ENCODE data around the gene IGF2BP2. TPM values are rescaled to one million over a fixed set of nuclear protein-coding genes. Genes with fewer than 3 reads are reported as not detected.

IGF2BP2 gene
- total and polyA plus RNA-seq, 2 of the 13 experiments (the other 11 are each of a cell fraction or from before 2014, with no cell fraction given) = 6.5 to 46.0 TPM

DNA sequence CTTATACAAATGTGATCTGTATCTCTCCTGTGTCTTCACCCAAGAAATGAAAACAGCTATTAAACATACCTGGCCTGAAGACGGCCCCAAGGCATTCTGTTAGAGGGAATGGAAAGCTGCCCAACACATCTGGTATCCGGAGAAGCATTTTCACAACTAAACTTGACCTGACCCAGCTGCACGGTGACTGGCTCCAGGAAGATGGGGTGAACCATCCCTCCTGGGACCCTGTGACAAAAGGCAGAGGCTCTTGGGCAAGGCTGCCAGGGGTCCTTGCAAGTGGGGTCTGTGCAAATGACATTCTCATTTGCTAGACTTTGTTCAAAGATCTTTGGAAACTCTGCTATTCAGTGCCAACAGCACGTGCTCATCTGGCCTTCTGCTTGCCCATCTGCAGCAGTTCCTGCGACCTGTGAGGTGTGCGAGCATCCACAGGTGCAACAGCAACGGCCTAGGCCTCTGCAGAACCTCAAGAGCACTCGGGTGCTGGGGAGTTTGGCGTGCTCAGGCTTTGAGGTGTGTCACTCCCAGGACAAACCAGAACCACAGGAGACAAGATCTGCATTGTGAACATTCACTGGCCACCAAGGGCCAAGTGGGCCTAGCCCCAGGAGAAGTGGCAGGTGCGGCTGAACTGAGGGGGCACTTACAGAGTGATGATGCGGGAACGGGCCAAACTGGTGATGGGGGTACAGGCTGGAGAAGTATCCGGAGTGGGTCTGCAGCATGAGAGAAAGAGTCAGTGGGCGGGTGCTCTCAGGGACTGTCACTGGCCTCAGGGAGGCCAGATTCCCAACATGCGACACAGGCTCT lies 166.9 kb downstream of the IGF2BP2 start:
- intact Hi-C loops (cut with micrococcal nuclease; ENCODE audit: unreplicated experiment) = no loop called here
- FAIRE-seq (no peak), ATAC-seq (no peak), DNase-seq (ENCODE audit: low spot score) (no peak)
- Histone ChIP-seq H3K36me3 (replicated peaks in 1 of 2; ENCODE audit: control insufficient read depth in 1 of 2, insufficient read depth in 2 of 2, low read length in 2 of 2) (peaks cover 32 to 57% of the 10 kb centered on the region in 2 experiments), H3K79me2 (ENCODE audit: insufficient read depth, low read length) (no peaks in the 10 kb centered on the region), H3K4me3 (replicated peaks in 1 of 3; ENCODE audit: insufficient read depth in 1 of 3, low read depth in 2 of 3, low read length in 3 of 3) (no peak overlapping the region), H4K20me1 (ENCODE audit: insufficient read depth, low read length) (no peaks in the 10 kb centered on the region), H3K27me3 (ENCODE audit: control insufficient read depth in 1 of 2, insufficient read depth in 2 of 2, low read length in 2 of 2) (no peaks in the 10 kb centered on the region), H3K9me3 (ENCODE audit: low read length) (no peaks in the 10 kb centered on the region), H3K27ac (ENCODE audit: extremely low read length, insufficient read depth, low read length) (no peak overlapping the region), H3K4me2 (ENCODE audit: low read depth, low read length) (no peak overlapping the region), H3K4me1 (ENCODE audit: insufficient read depth, low read length) (no peaks in the 10 kb centered on the region), H3K9ac (ENCODE audit: insufficient read depth, low read depth, low read length) (no peak overlapping the region), H2AFZ (ENCODE audit: low read length) (no peak overlapping the region)
- ChIA-PET POLR2A (no interaction called here), CTCF (ENCODE audit: low intra/inter-chr PET ratio, low total read pairs) (no interaction called here)
- no TSS peak for BruUV-seq (replicated peaks)
- TF ChIP-seq RFXAP (CRISPR knock-in tag; IDR thresholded peaks at IDR 0.05; ENCODE audit: borderline replicate concordance) (no peak), GLI4 (CRISPR knock-in tag; IDR thresholded peaks at IDR 0.05; ENCODE audit: borderline replicate concordance) (no peak), ZSCAN20 (CRISPR knock-in tag; IDR thresholded peaks at IDR 0.05; ENCODE audit: borderline replicate concordance) (no peak), AGO2 (optimal IDR thresholded peaks at IDR 0.05; ENCODE audit: low read depth, low read length) (peak; percentile 75), NKX3-1 (CRISPR knock-in tag; IDR thresholded peaks at IDR 0.05) (no peak)
- 99% methylated on average over 14 of the region's 15 CpGs for WGBS (ENCODE audit: low lambda C conversion rate)
- in situ Hi-C loops (cut with HindIII; ENCODE audit: extremely low pct_ligation_motif_present, low pct_unique_long_range_greater_than_20kb) = loop anchor here (10.0 kb wide), 1 partner anchor 247 kb away; no protein-coding TSS in a partner anchor

DNA sequence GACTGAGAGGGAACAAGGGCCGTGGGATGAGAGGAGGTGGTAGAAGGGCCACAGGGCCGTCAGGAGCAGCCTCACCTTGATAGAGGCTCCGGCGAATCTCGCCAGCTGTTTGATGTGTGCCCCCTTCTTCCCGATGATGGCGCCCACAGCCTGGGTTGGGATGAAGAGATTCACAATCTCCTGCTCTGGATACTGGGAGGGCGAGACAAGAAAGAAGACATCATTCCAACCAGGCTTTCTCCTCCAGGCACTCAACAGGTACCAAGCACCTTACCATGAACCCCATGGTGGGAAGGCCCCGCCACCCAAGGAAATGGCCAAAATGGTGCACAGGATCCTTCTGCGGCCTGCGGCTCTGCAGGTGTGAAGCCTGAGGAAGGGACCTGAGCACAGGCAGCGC lies 167.6 kb downstream of the IGF2BP2 start:
- Histone ChIP-seq H3K36me3 (replicated peaks in 1 of 2; ENCODE audit: control insufficient read depth in 1 of 2, insufficient read depth in 2 of 2, low read length in 2 of 2) (peaks cover 36 to 60% of the 10 kb centered on the region in 2 experiments), H3K27me3 (ENCODE audit: control insufficient read depth in 1 of 2, insufficient read depth in 2 of 2, low read length in 2 of 2) (no peaks in the 10 kb centered on the region), H3K79me2 (ENCODE audit: insufficient read depth, low read length) (no peaks in the 10 kb centered on the region), H3K4me1 (ENCODE audit: insufficient read depth, low read length) (no peaks in the 10 kb centered on the region), H2AFZ (ENCODE audit: low read length) (no peak overlapping the region), H3K4me3 (replicated peaks in 1 of 3; ENCODE audit: insufficient read depth in 1 of 3, low read depth in 2 of 3, low read length in 3 of 3) (no peak overlapping the region), H3K4me2 (ENCODE audit: low read depth, low read length) (no peak overlapping the region), H3K27ac (ENCODE audit: extremely low read length, insufficient read depth, low read length) (no peak overlapping the region), H4K20me1 (ENCODE audit: insufficient read depth, low read length) (no peaks in the 10 kb centered on the region), H3K9ac (ENCODE audit: insufficient read depth, low read depth, low read length) (no peak overlapping the region), H3K9me3 (ENCODE audit: low read length) (no peaks in the 10 kb centered on the region)
- DNase-seq (ENCODE audit: low spot score) (no peak), ATAC-seq (no peak), FAIRE-seq (no peak)
- intact Hi-C loops (cut with micrococcal nuclease; ENCODE audit: unreplicated experiment) = no loop called here
- POLR2A ChIA-PET = no interaction called here
- 98% methylated on average over 7 of the region's 12 CpGs for WGBS (ENCODE audit: low lambda C conversion rate)
- in situ Hi-C loops (cut with HindIII; ENCODE audit: extremely low pct_ligation_motif_present, low pct_unique_long_range_greater_than_20kb) = loop anchor here (10.0 kb wide), 1 partner anchor 248 kb away; no protein-coding TSS in a partner anchor
- CTCF ChIA-PET (ENCODE audit: low intra/inter-chr PET ratio, low total read pairs) = no interaction called here
- BruUV-seq (replicated peaks) = no TSS peak
- TF ChIP-seq ZNF768 (CRISPR knock-in tag; IDR thresholded peaks at IDR 0.05) (no peak), SOX5 (CRISPR knock-in tag; IDR thresholded peaks at IDR 0.05; ENCODE audit: borderline replicate concordance) (no peak), ATF7 (IDR thresholded peaks at IDR 0.05) (no peak), ATF7 (CRISPR knock-in tag; IDR thresholded peaks at IDR 0.05) (no peak), ZNF713 (CRISPR knock-in tag; IDR thresholded peaks at IDR 0.05) (no peak), ZNF124 (CRISPR knock-in tag; IDR thresholded peaks at IDR 0.05) (no peak), ZNF232 (CRISPR knock-in tag; IDR thresholded peaks at IDR 0.05; ENCODE audit: borderline replicate concordance) (no peak), EHMT2 (IDR thresholded peaks at IDR 0.05; ENCODE audit: borderline replicate concordance, low read depth, low read length) (no peak)
- TF ChIP-seq, protein P1, sequence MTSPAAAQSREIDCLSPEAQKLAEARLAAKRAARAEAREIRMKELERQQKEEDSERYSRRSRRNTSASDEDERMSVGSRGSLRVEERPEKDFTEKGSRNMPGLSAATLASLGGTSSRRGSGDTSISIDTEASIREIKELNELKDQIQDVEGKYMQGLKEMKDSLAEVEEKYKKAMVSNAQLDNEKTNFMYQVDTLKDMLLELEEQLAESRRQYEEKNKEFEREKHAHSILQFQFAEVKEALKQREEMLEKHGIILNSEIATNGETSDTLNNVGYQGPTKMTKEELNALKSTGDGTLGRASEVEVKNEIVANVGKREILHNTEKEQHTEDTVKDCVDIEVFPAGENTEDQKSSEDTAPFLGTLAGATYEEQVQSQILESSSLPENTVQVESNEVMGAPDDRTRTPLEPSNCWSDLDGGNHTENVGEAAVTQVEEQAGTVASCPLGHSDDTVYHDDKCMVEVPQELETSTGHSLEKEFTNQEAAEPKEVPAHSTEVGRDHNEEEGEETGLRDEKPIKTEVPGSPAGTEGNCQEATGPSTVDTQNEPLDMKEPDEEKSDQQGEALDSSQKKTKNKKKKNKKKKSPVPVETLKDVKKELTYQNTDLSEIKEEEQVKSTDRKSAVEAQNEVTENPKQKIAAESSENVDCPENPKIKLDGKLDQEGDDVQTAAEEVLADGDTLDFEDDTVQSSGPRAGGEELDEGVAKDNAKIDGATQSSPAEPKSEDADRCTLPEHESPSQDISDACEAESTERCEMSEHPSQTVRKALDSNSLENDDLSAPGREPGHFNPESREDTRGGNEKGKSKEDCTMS (CRISPR knock-in tag; conservative IDR thresholded peaks at IDR 0.05) = no peak
- TF ChIP-seq, protein P2, sequence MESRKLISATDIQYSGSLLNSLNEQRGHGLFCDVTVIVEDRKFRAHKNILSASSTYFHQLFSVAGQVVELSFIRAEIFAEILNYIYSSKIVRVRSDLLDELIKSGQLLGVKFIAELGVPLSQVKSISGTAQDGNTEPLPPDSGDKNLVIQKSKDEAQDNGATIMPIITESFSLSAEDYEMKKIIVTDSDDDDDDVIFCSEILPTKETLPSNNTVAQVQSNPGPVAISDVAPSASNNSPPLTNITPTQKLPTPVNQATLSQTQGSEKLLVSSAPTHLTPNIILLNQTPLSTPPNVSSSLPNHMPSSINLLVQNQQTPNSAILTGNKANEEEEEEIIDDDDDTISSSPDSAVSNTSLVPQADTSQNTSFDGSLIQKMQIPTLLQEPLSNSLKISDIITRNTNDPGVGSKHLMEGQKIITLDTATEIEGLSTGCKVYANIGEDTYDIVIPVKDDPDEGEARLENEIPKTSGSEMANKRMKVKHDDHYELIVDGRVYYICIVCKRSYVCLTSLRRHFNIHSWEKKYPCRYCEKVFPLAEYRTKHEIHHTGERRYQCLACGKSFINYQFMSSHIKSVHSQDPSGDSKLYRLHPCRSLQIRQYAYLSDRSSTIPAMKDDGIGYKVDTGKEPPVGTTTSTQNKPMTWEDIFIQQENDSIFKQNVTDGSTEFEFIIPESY (CRISPR knock-in tag; IDR thresholded peaks at IDR 0.05) = no peak
